Mucosa of rectum (tissue), 2 donors: Measurements from ENCODE around the gene CDK5R1.
"Not testable (repeated sequence)": the region's sequence is repeated elsewhere in the genome, so short reads cannot be mapped to it uniquely, and the experiment has no call there.

Source experiments
- H3K27ac ChIP-seq, 2 donors: one replicate each; pipeline ENCODE4 v1.7.0; 2013; ENCODE audit warnings: inconsistent platforms in 2 of 2, low read depth in 2 of 2, low read length in 2 of 2
- H3K27me3 ChIP-seq, 2 donors: one replicate each; pipeline ENCODE4 v1.7.0; 2013; ENCODE audit warnings: low read length in 2 of 2; ENCODE audit not compliant: control insufficient read depth in 2 of 2, insufficient read depth in 2 of 2
- H3K36me3 ChIP-seq, 2 donors: one replicate each; pipeline ENCODE4 v1.7.0; 2013; ENCODE audit warnings: low read length in 2 of 2; ENCODE audit not compliant: control insufficient read depth in 2 of 2, insufficient read depth in 2 of 2
- H3K4me1 ChIP-seq, 2 donors: one replicate each; pipeline ENCODE4 v1.7.0; 2013; ENCODE audit warnings: low read length in 2 of 2, mild to moderate bottlenecking in 1 of 2; ENCODE audit not compliant: control insufficient read depth in 2 of 2, insufficient read depth in 2 of 2
- H3K4me3 ChIP-seq, 2 donors: one replicate each; pipeline ENCODE4 v1.7.0; 2013; ENCODE audit warnings: low read length in 2 of 2
- H3K9ac ChIP-seq, 2 donors: one replicate each; pipeline ENCODE4 v1.7.0; 2013; ENCODE audit warnings: low read length in 2 of 2, low read depth in 1 of 2, mild to moderate bottlenecking in 1 of 2
- H3K9me3 ChIP-seq, 2 donors: one replicate each; pipeline ENCODE4 v1.7.0; 2013; ENCODE audit warnings: low read length in 2 of 2; ENCODE audit not compliant: control insufficient read depth in 2 of 2
- donor health status: healthy.
- donor health status: Normal muscosa, but diverticular disease.

Gene CDK5R1

DNA sequence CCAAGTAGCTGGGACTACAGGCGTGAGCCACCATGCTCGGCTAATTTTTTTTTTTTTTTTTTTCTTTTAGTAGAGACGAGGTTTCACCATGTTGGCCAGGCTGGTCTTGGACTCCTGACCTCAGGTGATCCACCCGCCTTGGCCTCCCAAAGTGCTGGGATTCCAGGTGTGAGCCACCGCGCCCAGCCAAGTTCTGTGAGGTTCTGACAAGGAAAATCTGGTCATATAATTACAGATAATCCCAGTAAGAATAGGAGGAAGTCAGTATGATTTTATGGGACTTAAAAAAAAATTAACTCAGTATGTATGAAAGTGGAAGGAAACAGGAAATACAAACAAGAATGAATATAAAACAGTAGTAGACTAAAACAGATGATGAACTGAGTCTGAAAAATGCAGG lies 36.4 kb upstream of the CDK5R1 start:
- not testable (repeated sequence) for H3K27me3 ChIP-seq, H3K9ac ChIP-seq, H3K9me3 ChIP-seq, H3K4me3 ChIP-seq
- peaks cover 11 to 13% of the 10 kb centered on the region in 2 donors for H3K4me1 ChIP-seq
- H3K27ac ChIP-seq = peak overlapping the region in 1 of 2 donors; percentile 18
- peaks cover 30 to 62% of the 10 kb centered on the region in 2 donors for H3K36me3 ChIP-seq

DNA sequence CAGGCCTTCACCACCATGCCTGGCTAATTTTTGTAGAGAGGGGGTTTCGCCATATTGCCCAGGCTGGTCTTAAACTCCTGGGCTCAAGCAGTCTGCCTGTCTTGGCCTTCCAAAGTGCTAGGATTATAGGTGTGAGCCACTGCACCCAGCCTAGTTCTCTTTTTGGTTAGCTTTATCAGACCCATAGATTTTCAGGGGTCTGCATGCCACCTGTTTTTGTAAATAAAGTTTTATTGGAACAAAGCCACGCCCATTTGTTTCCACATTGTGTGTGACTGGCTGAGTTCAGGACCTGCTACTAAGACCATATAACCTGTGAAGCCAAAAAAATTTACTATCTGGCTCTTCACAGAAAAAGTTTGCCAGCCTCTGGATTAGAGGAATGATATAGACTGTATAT lies 34.9 kb upstream of the CDK5R1 start:
- H3K36me3 ChIP-seq = peaks cover 33 to 62% of the 10 kb centered on the region in 2 donors
- H3K27ac ChIP-seq = no peak overlapping the region
- no peak overlapping the region for H3K9ac ChIP-seq
- H3K4me3 ChIP-seq = no peak overlapping the region
- H3K27me3 ChIP-seq = no peaks in the 10 kb centered on the region
- peaks cover 1 to 4% of the 10 kb centered on the region in 2 donors for H3K4me1 ChIP-seq
- H3K9me3 ChIP-seq = no peaks in the 10 kb centered on the region

DNA sequence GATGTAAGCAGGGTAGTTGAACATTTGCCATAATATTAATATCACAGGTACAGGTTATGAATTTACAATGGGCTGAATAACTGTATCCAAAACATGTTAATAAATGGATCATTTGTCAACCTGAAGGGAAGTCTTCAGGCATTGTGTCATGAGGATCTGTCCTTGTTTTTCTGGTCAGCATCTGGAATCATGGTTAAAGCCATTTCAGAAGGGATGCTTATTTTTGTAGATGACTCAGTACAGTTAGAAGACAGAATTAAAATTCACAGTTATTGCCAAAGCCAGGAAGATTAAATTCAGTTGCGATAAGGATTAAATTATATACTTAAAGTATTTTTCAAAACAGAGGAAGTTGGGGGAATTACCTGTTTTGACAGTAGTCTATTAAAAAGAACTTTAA lies 34.5 kb upstream of the CDK5R1 start:
- H3K4me3 ChIP-seq = no peak overlapping the region
- H3K27me3 ChIP-seq = no peaks in the 10 kb centered on the region
- H3K4me1 ChIP-seq = peaks cover 0 to 4% of the 10 kb centered on the region in 2 donors
- H3K27ac ChIP-seq = no peak overlapping the region
- no peak overlapping the region for H3K9ac ChIP-seq
- H3K9me3 ChIP-seq = no peaks in the 10 kb centered on the region
- H3K36me3 ChIP-seq = peaks cover 33 to 61% of the 10 kb centered on the region in 2 donors

DNA sequence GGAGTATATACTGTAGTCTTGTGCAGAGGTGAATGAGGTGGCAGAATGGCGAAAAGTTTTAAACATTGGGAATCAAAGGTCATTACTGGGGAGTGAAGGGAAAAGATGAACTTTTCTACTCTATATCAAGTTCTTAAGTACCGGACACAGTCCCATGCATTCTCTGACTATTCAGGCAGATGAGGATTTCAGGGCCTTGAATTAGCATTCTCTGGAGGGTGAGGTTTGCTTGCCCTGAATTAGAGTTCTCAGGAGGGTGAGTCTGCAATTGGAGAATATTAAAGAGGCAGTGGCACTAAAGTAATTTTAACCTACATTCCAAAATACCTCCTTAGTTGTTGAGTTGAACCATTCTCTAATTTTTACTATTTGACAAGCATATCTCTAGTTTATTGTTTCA lies 33.4 kb upstream of the CDK5R1 start:
- no peak overlapping the region for H3K27ac ChIP-seq
- no peaks in the 10 kb centered on the region for H3K27me3 ChIP-seq
- no peaks in the 10 kb centered on the region for H3K9me3 ChIP-seq
- no peak overlapping the region for H3K9ac ChIP-seq
- peaks cover 34 to 67% of the 10 kb centered on the region in 2 donors for H3K36me3 ChIP-seq
- peaks cover 0 to 4% of the 10 kb centered on the region in 2 donors for H3K4me1 ChIP-seq
- no peak overlapping the region for H3K4me3 ChIP-seq

DNA sequence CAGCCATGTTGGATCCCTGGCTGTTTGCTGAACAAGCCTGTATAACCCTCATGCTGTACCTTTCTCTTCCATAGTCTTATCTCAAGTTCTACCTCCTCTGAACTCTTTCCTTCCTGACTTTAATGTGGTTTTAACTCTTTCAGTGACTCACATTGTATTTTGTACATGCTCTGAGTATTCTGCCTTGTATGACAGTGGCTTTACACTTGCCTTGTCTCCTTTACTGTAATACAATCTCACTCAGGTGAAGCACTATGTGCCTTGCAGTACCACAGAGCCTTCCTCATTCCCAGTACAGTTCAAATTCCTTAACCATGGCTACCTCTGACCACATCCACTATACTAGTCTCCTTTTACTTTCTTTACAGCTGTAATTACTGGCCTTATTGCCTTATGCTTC lies 28.4 kb upstream of the CDK5R1 start:
- Histone ChIP-seq H3K4me3 (no peak overlapping the region), H3K4me1 (no peaks in the 10 kb centered on the region), H3K27ac (peak overlapping the region in 1 of 2 donors; percentile 5), H3K9me3 (no peaks in the 10 kb centered on the region), H3K9ac (no peak overlapping the region), H3K36me3 (peaks cover 42 to 59% of the 10 kb centered on the region in 2 donors), H3K27me3 (no peaks in the 10 kb centered on the region)

DNA sequence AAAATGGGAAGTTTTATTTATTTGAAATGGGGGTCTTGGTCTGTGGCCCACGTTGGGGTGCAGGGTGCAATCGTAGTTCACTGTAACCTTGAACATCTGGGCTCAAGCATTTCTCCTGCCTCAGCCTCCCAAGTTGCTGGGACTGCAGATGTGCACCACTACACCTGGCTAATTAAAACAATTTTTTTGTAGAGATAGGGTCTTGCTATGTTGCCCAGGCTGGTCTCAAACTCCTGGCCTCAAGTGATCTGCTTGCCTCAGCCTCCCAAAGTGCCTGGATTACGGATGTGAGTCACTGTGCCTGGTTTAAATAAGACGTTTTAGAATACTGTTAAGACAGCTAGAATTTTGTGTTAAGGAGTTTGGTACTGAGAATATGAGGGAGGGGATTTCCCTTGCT lies 26.7 kb upstream of the CDK5R1 start:
- peaks cover 41 to 55% of the 10 kb centered on the region in 2 donors for H3K36me3 ChIP-seq
- no peak overlapping the region for H3K27ac ChIP-seq
- H3K4me3 ChIP-seq = no peak overlapping the region
- no peak overlapping the region for H3K9ac ChIP-seq
- H3K9me3 ChIP-seq = no peaks in the 10 kb centered on the region
- no peaks in the 10 kb centered on the region for H3K4me1 ChIP-seq
- H3K27me3 ChIP-seq = no peaks in the 10 kb centered on the region

DNA sequence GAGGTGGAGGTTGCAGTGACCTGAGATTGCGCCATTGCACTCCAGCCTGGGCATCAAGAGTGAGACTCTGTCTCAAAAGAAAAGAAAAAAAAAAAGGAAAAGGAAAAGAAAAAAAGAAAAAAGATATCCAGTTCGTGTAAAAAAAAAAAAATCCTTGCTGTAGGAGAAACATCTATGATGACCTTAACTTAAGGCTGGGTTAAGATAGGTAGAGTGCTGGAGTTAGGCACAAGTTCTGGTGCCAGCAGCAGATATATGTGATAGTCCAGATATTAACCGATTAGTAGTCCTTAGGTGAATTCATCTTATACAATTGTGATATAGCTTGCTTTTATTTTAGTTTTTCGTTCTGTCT lies 25.3 kb upstream of the CDK5R1 start:
- Histone ChIP-seq H3K36me3 (peaks cover 39 to 61% of the 10 kb centered on the region in 2 donors), H3K4me1 (no peaks in the 10 kb centered on the region), H3K4me3 (no peak overlapping the region), H3K9ac (no peak overlapping the region), H3K27me3 (no peaks in the 10 kb centered on the region), H3K9me3 (no peaks in the 10 kb centered on the region), H3K27ac (no peak overlapping the region)

DNA sequence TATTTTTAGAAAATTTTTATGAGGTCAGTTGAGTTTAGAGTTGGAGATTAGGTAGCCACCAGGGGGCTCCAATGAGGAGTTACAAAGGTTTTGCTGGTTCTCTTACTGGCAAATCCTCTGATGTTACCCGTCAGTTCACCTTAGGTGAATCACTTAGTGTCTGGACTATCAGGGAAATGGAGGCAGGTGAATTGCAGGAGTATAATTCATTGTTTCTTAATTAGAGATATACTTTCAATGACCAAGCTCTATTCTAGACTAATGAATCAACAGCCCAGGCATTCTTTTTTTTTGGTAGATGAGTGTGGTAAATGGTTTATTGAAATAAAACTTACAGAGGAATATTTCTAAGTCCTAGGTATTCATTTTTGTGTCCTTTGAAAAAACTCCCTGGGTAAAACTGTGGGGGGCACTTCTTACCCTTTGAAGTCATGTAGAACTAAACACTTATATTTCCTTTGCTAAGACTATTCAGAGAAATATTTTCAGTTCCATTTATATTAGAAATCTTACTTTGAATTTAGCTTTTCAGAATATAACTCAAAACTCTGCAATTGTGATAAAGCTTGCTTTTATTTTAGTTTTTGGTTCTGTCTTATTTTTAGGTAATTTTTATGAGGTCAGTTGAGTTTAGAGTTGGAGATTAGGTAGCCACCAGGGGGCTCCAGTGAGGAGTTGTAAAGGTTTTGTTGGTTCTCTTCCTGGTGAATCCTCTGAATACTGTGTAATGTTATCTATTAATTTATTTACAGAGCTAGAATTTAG lies 24.8 kb upstream of the CDK5R1 start:
- no peaks in the 10 kb centered on the region for H3K27me3 ChIP-seq
- no peak overlapping the region for H3K9ac ChIP-seq
- H3K4me1 ChIP-seq = no peaks in the 10 kb centered on the region
- peaks cover 43 to 63% of the 10 kb centered on the region in 2 donors for H3K36me3 ChIP-seq
- H3K4me3 ChIP-seq = no peak overlapping the region
- no peaks in the 10 kb centered on the region for H3K9me3 ChIP-seq
- no peak overlapping the region for H3K27ac ChIP-seq

DNA sequence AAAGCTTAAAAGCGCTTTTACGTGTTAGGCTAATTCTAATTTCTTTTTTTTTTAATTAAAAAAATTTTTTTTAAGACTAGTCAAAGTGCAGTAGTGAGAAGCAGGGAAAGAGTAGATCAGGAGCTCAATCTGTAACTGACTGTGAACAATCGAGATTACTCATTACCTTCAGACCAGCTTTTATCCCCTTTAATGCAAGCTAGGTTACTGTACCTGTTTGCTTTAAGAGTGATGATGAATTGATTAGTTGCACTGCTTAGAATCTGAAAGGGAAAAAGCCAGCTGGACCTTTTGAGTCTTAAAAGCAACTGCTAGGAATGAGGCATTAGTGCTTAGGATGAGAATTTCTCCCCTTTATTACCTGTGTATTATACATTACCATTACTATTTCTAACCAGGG lies 23.5 kb upstream of the CDK5R1 start:
- H3K27ac ChIP-seq = no peak overlapping the region
- H3K27me3 ChIP-seq = no peaks in the 10 kb centered on the region
- no peak overlapping the region for H3K4me3 ChIP-seq
- H3K36me3 ChIP-seq = peaks cover 50 to 61% of the 10 kb centered on the region in 2 donors
- no peaks in the 10 kb centered on the region for H3K9me3 ChIP-seq
- no peak overlapping the region for H3K9ac ChIP-seq
- H3K4me1 ChIP-seq = no peaks in the 10 kb centered on the region

DNA sequence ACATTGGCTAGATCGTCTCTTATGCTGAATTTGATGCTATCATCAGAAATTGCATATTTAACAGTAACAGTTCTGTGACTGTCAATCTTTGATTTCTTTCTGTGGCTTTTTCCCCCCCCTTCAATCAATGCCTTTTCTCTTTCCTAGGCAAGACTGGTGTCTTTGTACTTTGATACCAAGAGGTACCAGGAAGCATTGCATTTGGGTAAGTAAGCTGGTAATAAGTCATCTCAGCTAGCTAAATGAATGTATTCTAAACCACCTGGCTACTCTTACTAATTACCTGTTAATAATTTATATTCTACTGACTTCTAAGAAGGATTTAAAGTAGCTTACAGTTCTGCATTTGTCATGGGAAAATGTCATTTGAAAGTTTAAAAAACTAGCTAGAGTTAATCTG lies 22.4 kb upstream of the CDK5R1 start:
- H3K4me1 ChIP-seq = no peaks in the 10 kb centered on the region
- no peak overlapping the region for H3K4me3 ChIP-seq
- no peak overlapping the region for H3K9ac ChIP-seq
- H3K36me3 ChIP-seq = peaks cover 51 to 63% of the 10 kb centered on the region in 2 donors
- H3K27ac ChIP-seq = no peak overlapping the region
- no peaks in the 10 kb centered on the region for H3K27me3 ChIP-seq
- no peaks in the 10 kb centered on the region for H3K9me3 ChIP-seq
